GM18951 (cell line): ENCODE measurements around the gene LRRC17.

ENCODE experiments used
- POLR2A ChIP-seq: IDR thresholded peaks from 4 replicates; pipeline ENCODE4 v1.6.1; 2011; ENCODE audit warnings: mild to moderate bottlenecking; ENCODE audit not compliant: insufficient read length, insufficient read depth; ENCODE audit errors: extremely low read depth
- in situ Hi-C: fragments of 300-500 bp; cut with MboI; formaldehyde crosslinking; loops from one replicate; pipeline ENCODE4 v1.12.0; 2022; ENCODE audit warnings: low sequenced_read_pairs, mixed read lengths, inconsistent platforms; ENCODE audit not compliant: unreplicated experiment

LRRC17 gene

GRCh38 chr7:102916881-102917280 lies 4.1 kb downstream of the LRRC17 start:
- no peak for TF ChIP-seq POLR2A
- in situ Hi-C loops, result no loop called here

- no peak for TF ChIP-seq POLR2A
- in situ Hi-C loops, result no loop called here
Observed at GRCh38 chr7:102917436-102918353, 4.9 kb downstream of the LRRC17 start.

- TF ChIP-seq POLR2A, result no peak
- in situ Hi-C loops, result no loop called here
Observed at GRCh38 chr7:102918845-102919244, 6.0 kb downstream of the LRRC17 start.

GRCh38 chr7:102925976-102926782 lies 13.4 kb downstream of the LRRC17 start:
- TF ChIP-seq POLR2A, result no peak
- in situ Hi-C loops, result no loop called here

- TF ChIP-seq POLR2A, result no peak
- in situ Hi-C loops, result no loop called here
Observed at GRCh38 chr7:102926783-102927140, 14.0 kb downstream of the LRRC17 start.

- no peak for TF ChIP-seq POLR2A
Observed at GRCh38 chr7:102927312-102927933, 14.6 kb downstream of the LRRC17 start.

GRCh38 chr7:102931757-102932156 lies 19.0 kb downstream of the LRRC17 start:
- TF ChIP-seq POLR2A, result no peak
- in situ Hi-C loops, result no loop called here

More at GRCh38 chr7:102927312-102927933, 14.6 kb downstream of the LRRC17 start:
- in situ Hi-C loops, result no loop called here

- no peak for TF ChIP-seq POLR2A
- in situ Hi-C loops, result no loop called here
Observed at GRCh38 chr7:102933763-102934162, 21.0 kb downstream of the LRRC17 start.

GRCh38 chr7:102934239-102934638 lies 21.4 kb downstream of the LRRC17 start:
- no peak for TF ChIP-seq POLR2A
- in situ Hi-C loops, result no loop called here

- in situ Hi-C loops, result no loop called here
- no peak for TF ChIP-seq POLR2A
Observed at GRCh38 chr7:102934701-102935100, 21.9 kb downstream of the LRRC17 start.

GRCh38 chr7:102935450-102936115 lies 22.8 kb downstream of the LRRC17 start:
- in situ Hi-C loops, result no loop called here
- TF ChIP-seq POLR2A, result no peak

- in situ Hi-C loops, result no loop called here
- no peak for TF ChIP-seq POLR2A
Observed at GRCh38 chr7:102938679-102939078, 25.9 kb downstream of the LRRC17 start.

GRCh38 chr7:102942181-102942866 lies 29.5 kb downstream of the LRRC17 start:
- TF ChIP-seq POLR2A, result no peak
- in situ Hi-C loops, result no loop called here

- in situ Hi-C loops, result no loop called here
Observed at GRCh38 chr7:102942868-102943267, 30.1 kb downstream of the LRRC17 start.

More at GRCh38 chr7:102942868-102943267, 30.1 kb downstream of the LRRC17 start:
- TF ChIP-seq POLR2A, result no peak
